GM13977 (cell line): Measurements from ENCODE around the gene ERGIC1.

Source experiments
- DNase-seq: peaks from one replicate; pipeline ENCODE4 v3.0.0; 2012; ENCODE audit warnings: low spot score
- in situ Hi-C: fragments of 300-500 bp; cut with MboI; formaldehyde crosslinking; loops from one replicate; pipeline ENCODE4 v1.12.0; 2022; ENCODE audit warnings: low sequenced_read_pairs, low pct_unique_long_range_greater_than_20kb, mixed read lengths, inconsistent platforms; ENCODE audit not compliant: unreplicated experiment
- TF ChIP-seq, protein P1 (sequence below): IDR thresholded peaks from 2 replicates; pipeline ENCODE4 v1.5.1; 2012; ENCODE audit warnings: mild to moderate bottlenecking, control low read depth; ENCODE audit not compliant: insufficient read depth; ENCODE audit errors: extremely low read depth, missing control alignments

Gene ERGIC1

DNA sequence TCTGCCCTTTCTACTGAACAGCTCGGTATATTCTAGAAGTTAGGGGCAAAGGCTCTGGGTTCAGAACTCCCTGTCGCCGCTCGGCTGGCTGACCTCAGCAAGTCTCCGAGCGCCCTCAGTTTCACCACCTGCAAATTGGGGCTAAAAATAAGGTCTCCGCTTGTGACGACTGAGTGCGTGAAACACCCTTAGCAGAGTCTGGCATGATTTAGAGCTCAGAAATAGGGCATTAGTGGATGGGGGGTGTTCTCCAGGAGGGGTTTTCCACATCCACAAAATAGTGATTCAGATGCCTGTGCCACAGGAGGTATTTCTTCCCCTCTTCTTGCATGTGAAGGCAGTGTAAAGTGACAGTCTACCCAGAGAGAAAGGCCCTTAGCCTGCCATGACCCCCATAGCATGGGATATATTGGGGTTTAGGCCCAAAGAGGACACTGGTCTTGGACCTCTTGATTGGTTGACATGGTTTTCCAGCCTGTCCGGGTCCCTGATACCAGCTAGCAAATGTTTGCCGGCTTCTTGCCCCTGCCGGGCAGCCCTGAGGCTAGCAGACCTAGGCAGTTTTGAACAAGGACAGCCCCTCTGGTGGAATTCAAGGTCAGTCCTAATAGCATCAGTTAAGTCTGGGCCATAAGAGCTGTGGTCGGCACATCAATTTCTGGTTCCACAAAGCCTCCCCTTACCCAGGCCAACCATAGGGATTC, 1.4 kb downstream of the ERGIC1 start:
- TF ChIP-seq, protein P1, sequence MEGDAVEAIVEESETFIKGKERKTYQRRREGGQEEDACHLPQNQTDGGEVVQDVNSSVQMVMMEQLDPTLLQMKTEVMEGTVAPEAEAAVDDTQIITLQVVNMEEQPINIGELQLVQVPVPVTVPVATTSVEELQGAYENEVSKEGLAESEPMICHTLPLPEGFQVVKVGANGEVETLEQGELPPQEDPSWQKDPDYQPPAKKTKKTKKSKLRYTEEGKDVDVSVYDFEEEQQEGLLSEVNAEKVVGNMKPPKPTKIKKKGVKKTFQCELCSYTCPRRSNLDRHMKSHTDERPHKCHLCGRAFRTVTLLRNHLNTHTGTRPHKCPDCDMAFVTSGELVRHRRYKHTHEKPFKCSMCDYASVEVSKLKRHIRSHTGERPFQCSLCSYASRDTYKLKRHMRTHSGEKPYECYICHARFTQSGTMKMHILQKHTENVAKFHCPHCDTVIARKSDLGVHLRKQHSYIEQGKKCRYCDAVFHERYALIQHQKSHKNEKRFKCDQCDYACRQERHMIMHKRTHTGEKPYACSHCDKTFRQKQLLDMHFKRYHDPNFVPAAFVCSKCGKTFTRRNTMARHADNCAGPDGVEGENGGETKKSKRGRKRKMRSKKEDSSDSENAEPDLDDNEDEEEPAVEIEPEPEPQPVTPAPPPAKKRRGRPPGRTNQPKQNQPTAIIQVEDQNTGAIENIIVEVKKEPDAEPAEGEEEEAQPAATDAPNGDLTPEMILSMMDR: no peak
- in situ Hi-C loops: no loop called here
- DNase-seq: peak; percentile 48

DNA sequence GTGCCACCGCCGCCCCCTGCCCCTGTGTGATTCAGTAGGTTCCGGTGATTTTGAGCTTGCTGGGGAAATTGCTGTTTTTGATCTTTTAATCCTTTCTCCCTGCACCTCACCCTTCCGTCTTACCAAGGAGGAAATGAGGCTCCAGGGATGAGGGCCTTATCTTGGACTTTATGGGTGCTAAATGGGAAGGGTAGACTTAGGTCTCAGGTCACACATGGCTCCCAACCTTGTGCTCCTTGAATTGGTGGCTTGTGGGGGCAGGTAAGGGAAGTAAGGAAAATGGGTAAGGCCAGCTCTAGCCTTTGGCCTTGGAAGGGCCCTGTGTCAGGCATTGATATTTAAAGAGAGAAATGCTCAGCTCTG, 1.9 kb downstream of the ERGIC1 start:
- in situ Hi-C loops: no loop called here
- DNase-seq: no peak
- TF ChIP-seq, protein P1: no peak

DNA sequence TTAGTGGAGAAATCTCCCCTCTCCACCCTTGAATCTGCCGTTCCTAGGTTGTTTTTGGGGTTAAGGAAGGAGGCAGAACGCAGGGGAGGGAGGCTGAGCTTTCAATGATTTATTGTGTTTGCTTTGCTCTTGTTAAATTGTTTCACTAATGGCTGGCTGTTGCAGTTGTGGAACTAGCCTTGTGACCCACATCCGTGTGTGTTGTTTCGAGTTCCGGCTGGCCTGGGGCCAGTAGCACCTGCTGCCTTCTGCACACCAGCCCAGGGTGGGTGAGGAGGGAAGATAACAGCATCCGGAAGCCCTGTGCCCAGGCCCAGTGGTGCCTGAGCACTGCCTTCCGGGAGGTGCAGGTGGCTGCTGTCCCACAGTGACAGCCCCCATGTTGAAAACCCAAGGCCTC, 3.6 kb downstream of the ERGIC1 start:
- TF ChIP-seq, protein P1: no peak
- in situ Hi-C loops: no loop called here
- peak; percentile 71 for DNase-seq

DNA sequence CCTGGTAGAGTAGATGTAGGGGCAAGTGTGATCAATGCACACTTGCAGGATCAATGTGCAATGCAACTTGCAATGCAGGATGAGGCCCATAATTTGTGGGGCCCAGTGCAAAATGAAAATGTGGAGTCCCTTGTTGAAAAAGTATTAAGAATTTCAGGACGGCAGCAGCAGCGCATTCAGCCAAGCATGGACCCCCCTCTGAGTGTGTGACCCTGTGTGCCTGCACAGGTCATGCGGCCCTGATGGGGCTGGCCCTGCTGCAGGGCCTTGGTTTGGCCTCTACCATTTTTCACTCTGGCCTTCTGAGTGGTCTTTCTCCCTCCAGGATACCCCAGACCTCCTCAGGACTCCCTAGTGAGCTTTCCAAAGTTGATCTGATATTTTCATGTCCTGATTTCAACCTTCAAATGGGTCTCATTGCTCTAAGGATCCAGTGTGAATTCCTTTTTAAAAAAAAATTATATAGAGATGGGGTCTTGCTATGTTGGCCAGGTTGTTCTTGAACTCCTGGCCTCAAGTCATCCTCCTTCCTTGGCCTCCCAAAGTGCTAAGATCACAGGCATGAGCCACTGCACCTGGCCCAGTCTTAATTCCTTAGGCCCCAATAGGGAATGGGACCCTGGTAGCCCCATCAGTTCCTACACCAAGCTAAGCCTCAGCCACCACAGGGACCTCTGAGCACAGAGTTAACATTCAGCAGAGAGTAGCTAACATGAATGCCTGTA, 4.3 kb downstream of the ERGIC1 start:
- in situ Hi-C loops: no loop called here
- no peak for DNase-seq
- TF ChIP-seq, protein P1: no peak

DNA sequence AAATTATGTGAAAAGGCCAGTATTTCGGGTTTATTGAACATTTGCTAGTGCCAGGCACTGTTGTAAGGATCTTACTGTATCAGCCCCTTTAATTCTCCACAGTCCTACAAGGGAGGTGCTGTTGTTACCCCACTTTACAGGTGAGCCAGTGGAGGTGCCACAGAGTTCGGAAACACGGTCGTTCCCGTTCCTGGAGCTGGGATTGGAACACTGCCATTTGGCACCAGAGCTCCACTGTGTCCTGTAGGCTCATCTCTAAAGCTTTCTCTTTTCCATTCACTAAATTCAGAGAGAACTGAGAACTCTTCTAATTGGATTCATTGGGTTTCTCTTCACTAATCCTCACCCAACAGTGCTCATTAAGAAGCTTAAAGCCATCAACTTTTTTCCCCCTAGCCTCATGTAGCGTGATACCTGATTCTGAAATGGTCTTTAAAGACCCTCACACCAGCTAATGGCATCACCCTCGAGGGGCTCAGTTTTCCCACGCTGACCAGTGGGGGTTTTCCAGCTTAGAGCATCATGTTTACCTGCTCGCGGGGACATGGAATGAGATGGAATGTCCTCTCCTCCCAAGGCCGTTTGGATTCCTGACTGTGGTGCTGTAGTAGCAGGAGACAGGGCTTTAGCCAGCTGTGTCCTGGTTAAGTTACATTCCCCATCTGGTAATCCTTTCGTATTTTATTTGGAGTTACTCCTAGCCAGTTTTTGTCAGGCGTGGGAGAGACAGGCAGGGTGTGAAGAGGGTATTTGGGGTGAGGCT, 5.8 kb downstream of the ERGIC1 start:
- in situ Hi-C loops: no loop called here
- DNase-seq: no peak
- TF ChIP-seq, protein P1: no peak

DNA sequence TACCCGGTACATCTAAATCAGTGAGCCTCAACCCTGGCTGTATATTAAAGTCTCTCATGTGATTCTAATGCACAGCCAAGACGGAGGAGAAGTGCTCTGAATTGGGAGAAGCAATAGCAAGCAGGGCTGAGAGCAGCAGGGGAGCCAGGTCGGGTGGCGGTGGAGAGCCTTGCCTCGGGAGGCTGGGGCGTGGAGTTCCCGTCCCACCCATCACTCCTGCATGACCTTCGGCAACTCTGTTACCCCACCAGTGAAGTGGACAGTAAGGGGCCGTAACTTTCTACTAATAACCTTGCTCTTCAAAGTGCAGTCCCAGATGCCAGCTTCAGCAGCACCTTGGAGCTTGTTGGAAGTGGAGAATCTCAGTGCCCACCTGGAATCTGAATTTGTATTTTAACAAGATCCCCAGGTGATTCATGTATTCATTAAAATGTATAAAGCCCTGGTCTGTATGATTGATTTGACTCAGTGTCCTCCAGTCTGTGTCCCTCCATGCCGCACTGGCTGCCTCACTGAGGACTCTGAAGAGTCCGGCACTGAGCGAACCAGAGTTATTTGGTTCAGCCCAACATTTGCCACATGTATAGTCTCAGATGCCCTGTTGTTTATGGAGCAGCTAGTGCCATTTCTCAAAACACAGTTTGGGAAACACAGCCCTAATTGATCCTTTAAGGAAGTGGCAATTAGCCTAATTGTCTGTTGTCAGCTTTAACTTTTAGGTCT, 6.5 kb downstream of the ERGIC1 start:
- TF ChIP-seq, protein P1: no peak
- DNase-seq: no peak
- in situ Hi-C loops: no loop called here
